ENCODE results near the gene FAM83F.

- TF ChIP-seq CTCF (conservative IDR thresholded peaks at IDR 0.05) (no peak), EZH2 (IDR thresholded peaks at IDR 0.05; ENCODE audit: low read depth) (no peak)
These were observed 44.8 kb downstream of the FAM83F start for GRCh38 chr22:40039482-40040115.
